Effector CD4-positive, alpha-beta T cell (primary cell): ENCODE results near the gene ATP6V1A.
A peak's percentile ranks its signal among the peaks of the same experiment; 100 is the strongest.
"Not testable (repeated sequence)": the region's sequence is repeated elsewhere in the genome, so short reads cannot be mapped to it uniquely, and the experiment has no call there.

ENCODE experiments used
- DNase-seq: peaks from one replicate; pipeline ENCODE4 v3.0.0-alpha.2; 2020

Gene ATP6V1A

DNA sequence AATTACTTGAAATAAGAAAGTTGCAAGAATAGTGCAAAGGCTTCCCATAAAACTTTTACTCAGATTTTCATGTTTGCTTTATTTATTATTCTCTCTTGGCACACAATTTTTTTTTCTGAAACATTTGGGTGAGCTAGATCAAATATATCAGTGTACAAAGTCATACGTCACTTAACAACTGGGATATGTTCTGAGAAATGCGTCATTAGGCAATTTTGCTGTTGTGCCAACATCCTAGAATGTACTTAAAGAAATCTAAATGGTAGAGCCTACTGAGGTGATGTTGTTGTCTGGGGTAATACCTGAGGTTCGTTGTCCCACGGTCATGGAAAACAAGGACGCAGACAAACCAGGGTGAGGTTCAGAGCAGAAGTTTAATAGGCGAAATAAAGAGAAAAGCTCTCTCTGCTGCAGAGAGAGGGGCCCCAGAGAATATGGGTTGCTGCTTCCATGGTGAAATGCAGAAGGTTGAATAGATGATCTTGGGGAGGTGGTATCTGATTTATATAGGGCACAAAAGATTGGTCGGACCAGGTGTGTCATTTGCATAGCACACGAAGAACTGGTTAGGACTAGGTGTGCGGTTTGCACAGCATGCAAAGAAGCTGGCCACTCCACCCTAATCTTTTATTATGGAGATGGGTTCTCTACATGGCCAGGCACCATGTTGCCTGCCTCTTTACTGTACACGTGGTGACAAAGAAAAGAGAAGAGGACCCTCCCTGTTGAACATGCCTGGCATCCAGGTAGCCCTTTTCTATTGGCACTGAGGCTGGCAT is 82.9 kb downstream of the ATP6V1A start:
- no peak for DNase-seq

DNA sequence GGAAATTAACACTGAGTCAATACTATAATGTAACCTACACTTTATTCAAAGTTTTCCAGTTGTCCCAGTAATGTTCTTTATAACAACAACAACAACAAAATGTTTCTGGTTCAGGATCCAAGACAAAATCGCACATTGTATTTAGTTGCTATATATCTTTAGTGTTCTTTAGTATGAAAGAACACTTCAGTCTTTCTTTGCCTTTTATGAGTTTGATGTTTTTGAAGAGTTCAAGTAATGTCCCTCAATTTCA is 84.2 kb downstream of the ATP6V1A start:
- DNase-seq: no peak

DNA sequence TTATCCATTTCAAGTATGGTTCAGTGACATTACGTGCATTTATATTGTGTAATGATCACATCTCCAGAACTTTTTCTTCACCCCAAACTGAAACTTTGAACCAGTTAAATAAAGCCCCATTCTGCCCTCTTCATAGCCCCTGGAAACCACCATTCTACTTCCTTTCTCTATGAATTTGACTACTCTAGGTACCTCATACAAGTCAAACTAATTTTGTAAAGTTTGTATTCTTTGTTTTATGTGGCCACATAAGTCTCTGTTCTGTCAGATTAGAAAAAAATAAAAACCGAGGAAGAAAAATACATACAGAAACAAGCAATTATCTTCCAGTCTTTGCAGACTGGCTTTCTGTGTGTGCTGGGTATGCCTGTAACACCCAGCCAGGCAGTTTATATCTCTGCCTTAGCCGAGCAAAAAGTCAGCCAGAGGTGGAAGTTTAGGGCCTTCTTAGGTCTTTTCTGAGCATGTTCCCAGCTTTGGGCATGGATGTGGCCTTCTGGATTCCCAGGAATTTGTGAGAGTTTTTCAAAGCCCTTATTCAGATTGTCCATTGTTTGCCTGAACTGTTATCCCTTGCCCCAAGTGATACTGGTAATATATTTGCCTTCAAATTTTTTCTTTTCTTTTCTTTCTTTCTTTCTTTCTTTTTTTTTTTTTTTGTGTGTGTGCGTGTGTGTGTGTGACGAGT is 85.8 kb downstream of the ATP6V1A start:
- no peak for DNase-seq

- DNase-seq: no peak
These were observed 88.1 kb downstream of the ATP6V1A start for GRCh38 chr3:113834983-113835382.

- DNase-seq: peak; percentile 79
These were observed 91.9 kb downstream of the ATP6V1A start, which contains the start of gene GRAMD1C for GRCh38 chr3:113838631-113839209. Gene GRAMD1C, plus strand, starts transcription at chr3:113838788. Its CDS starts 122 bp downstream, at chr3:113838910.

- DNase-seq: no peak
These were observed 92.7 kb downstream of the ATP6V1A start for GRCh38 chr3:113839551-113839950.

GRCh38 chr3:113844622-113845222 is 97.9 kb downstream of the ATP6V1A start:
- no peak for DNase-seq

GRCh38 chr3:113847247-113847646 is 100.4 kb downstream of the ATP6V1A start:
- DNase-seq: no peak

- DNase-seq: no peak
These were observed 101.0 kb downstream of the ATP6V1A start for GRCh38 chr3:113847664-113848461.

GRCh38 chr3:113849071-113849470 is 102.2 kb downstream of the ATP6V1A start:
- DNase-seq: not testable (repeated sequence)

- DNase-seq: not testable (repeated sequence)
These were observed 103.0 kb downstream of the ATP6V1A start for GRCh38 chr3:113849841-113850240.

GRCh38 chr3:113850391-113850790 is 103.6 kb downstream of the ATP6V1A start:
- DNase-seq: not testable (repeated sequence)

DNA sequence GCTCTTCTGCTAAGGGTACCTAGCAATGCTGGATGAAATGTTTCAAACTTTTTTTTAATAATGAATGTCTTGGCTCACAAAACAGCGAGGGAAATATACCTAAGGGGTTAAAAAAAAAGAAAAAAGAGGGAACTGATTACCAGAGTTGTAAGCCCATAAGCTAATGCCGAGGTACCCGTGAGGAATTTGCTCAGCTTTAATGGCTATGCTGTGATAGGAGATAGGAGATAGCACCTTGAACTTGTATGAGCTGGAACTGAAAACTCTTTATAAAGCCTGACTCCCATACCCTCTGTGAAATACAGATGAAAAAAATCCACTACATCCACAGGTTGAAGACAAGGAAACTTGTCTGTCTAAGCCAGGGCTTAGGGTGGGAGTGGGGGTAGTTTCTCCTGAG is 105.7 kb downstream of the ATP6V1A start:
- no peak for DNase-seq
